Common myeloid progenitor, CD34-positive (primary cell): ENCODE measurements around the gene LMF1.

Experiments used
- CTCF ChIA-PET: fragments of 350-600 bp; sonication (Branson Sonifier 250); formaldehyde crosslinking; loops from one replicate; lab custom pipeline; 2021; ENCODE audit warnings: antibody characterized with exemption; lab: Charles Lee
- POLR2A ChIA-PET: fragments of 350-600 bp; sonication (Branson Sonifier 250); formaldehyde crosslinking; loops from one replicate; lab custom pipeline; 2021; ENCODE audit warnings: antibody characterized with exemption; lab: Charles Lee
- DNase-seq, 3 donors: peaks; one replicate each; pipeline versions ENCODE4 v3.0.0 to v3.0.0-alpha.2; 2013
- H3K27ac ChIP-seq, 2 experiments: 1 replicate in 1 of 2; 2 replicates in 1 of 2; pipeline ENCODE4 v1.7.0; 2013; ENCODE audit warnings: inconsistent platforms in 2 of 2, low read length in 2 of 2, mild to moderate bottlenecking in 2 of 2, low read depth in 1 of 2, moderate library complexity in 1 of 2; ENCODE audit not compliant: severe bottlenecking in 2 of 2, insufficient read depth in 1 of 2, poor library complexity in 1 of 2
- H3K27me3 ChIP-seq, 5 experiments: replicated peaks in 2 of 5; 1 replicate in 3 of 5; 2 replicates in 2 of 5; pipeline versions ENCODE4 v1.6.1 to v1.7.0; 2013; ENCODE audit warnings: low read length in 4 of 5, mild to moderate bottlenecking in 2 of 5, moderate library complexity in 2 of 5, inconsistent platforms in 1 of 5; ENCODE audit not compliant: insufficient read depth in 5 of 5, control insufficient read depth in 4 of 5
- H3K36me3 ChIP-seq, 4 experiments: 1 replicate in 2 of 4; 2 replicates in 2 of 4; pipeline versions ENCODE4 v1.6.1 to v1.7.0; 2013; ENCODE audit warnings: low read length in 3 of 4, control low read depth in 1 of 4, mild to moderate bottlenecking in 1 of 4; ENCODE audit not compliant: control insufficient read depth in 4 of 4, insufficient read depth in 4 of 4
- H3K4me1 ChIP-seq, 4 experiments: 1 replicate in 3 of 4; 2 replicates in 1 of 4; pipeline versions ENCODE4 v1.6.1 to v1.7.1; 2013; ENCODE audit warnings: low read length in 3 of 4, mild to moderate bottlenecking in 3 of 4, control low read depth in 1 of 4, inconsistent platforms in 1 of 4, moderate library complexity in 1 of 4; ENCODE audit not compliant: control insufficient read depth in 4 of 4, insufficient read depth in 4 of 4; ENCODE audit errors: control extremely low read depth in 1 of 4
- H3K4me3 ChIP-seq, 7 experiments: 1 replicate in 4 of 7; 2 replicates in 3 of 7; pipeline versions ENCODE4 v1.5.1 to v1.7.0; 2013; ENCODE audit warnings: mild to moderate bottlenecking in 7 of 7, low read length in 6 of 7, moderate library complexity in 6 of 7, inconsistent platforms in 2 of 7, low read depth in 2 of 7, control low read depth in 1 of 7; ENCODE audit not compliant: insufficient read depth in 4 of 7, control insufficient read depth in 1 of 7; ENCODE audit errors: extremely low read depth in 1 of 7
- H3K9me3 ChIP-seq, 5 experiments: 1 replicate in 4 of 5; 2 replicates in 1 of 5; pipeline versions ENCODE4 v1.6.1 to v1.7.1; 2013; ENCODE audit warnings: low read length in 4 of 5, mild to moderate bottlenecking in 2 of 5, inconsistent platforms in 1 of 5, low read depth in 1 of 5, moderate library complexity in 1 of 5; ENCODE audit not compliant: control insufficient read depth in 4 of 5, insufficient read depth in 2 of 5; ENCODE audit errors: control extremely low read depth in 1 of 5
- WGBS: methylation state at CpG from one replicate; pipeline ENCODE4 v1.1.5; 2013; ENCODE audit not compliant: insufficient coverage; 5-methylcytosine and 5-hydroxymethylcytosine counted together

The LMF1 gene

DNA sequence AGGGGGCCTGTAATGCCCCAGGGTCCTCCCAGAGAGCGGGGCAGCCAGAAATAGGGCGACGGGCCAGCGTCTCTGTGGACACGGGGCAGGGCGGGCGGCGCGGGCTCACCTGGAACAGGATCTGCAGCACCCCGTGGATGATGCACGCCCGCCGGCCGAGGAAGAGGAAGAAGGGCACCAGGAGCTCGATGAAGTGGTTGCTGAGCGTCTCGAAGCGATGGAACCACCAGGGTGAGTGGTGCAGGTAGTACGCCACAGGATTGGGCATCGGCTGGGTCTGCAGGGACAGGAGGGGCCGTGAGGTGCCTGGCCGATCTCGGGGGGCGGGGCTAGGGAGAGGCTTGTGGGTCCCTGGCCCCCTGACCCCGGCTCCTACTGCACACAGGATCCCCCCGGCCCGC, 91.3 kb downstream of the LMF1 start:
- Histone ChIP-seq H3K4me3 (no peak overlapping the region), H3K36me3 (peaks cover 0 to 16% (median 6%) of the 10 kb centered on the region in 4 experiments), H3K27me3 (no peaks in the 10 kb centered on the region), H3K4me1 (no peaks in the 10 kb centered on the region), H3K27ac (no peak overlapping the region), H3K9me3 (peaks cover 1 to 14% (median 6%) of the 10 kb centered on the region in 5 experiments)
- WGBS: 98% methylated on average over 22 of the region's 27 CpGs
- CTCF ChIA-PET: no interaction called here
- no peak for DNase-seq
- POLR2A ChIA-PET: no interaction called here

DNA sequence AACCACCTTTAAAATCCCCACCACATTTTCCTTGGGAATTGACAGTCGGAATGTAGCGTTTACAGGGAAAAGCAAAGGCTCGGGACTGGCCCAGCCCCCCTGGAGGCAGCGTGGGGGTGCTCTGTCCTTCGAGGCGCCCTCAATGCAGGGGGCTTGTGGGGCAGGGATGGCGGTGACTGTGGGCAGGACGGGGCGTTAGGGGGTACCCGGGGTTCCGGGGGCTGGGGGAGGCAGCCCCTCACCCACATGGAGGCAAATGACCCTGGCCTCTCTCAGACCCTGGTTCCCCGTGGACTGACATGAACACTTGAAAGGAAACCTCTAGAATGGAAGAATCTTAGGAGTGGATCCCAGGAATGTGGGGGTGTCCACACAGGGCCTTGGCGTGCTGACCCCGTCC, 91.9 kb downstream of the LMF1 start:
- ChIA-PET CTCF (no interaction called here), POLR2A (no interaction called here)
- DNase-seq: no peak
- Histone ChIP-seq H3K36me3 (peaks cover 0 to 11% (median 5%) of the 10 kb centered on the region in 4 experiments), H3K27ac (no peak overlapping the region), H3K4me1 (no peaks in the 10 kb centered on the region), H3K9me3 (peaks cover 1 to 10% (median 4%) of the 10 kb centered on the region in 5 experiments), H3K27me3 (no peaks in the 10 kb centered on the region), H3K4me3 (no peak overlapping the region)
- 100% methylated on average over 9 of the region's 14 CpGs for WGBS

DNA sequence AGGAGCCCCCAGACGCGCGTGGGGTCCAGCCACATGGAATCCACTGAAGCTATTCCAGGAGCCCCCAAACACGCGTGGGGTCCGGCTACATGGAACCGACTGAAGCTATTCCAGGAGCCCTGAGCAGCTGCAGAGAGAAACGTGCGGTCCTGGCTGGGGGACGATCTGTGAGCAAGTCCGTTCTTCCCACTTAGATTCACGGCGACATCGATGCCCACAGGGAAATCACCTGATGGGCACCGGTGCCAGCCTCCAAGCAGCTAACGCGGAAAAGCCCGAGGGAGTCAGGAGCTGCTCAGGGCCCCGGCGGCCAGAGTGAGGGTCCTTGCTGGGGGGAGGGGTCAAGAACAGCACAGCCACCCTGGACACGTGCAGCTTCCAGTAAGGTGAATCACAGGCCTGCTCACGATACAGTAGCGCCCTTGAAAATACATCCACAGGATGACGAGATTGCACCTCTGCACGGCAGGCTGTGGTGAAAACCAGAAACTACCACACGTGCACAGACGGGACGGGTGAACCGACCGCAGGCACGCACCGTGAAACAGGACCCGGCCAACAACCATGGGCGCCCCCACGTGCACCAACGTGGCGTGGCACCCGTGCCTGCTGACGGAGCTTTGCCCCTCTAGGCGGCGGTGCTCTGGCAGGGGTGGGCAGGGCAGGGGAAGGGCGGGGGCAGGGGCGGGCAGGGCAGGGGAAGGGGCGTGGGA, 92.6 kb downstream of the LMF1 start:
- Histone ChIP-seq H3K4me3 (no peak overlapping the region), H3K27me3 (no peaks in the 10 kb centered on the region), H3K4me1 (no peaks in the 10 kb centered on the region), H3K36me3 (peaks cover 0 to 15% (median 7%) of the 10 kb centered on the region in 4 experiments), H3K9me3 (peaks cover 0 to 5% (median 1%) of the 10 kb centered on the region in 5 experiments), H3K27ac (no peak overlapping the region)
- 89% methylated on average over 37 of the region's 44 CpGs for WGBS
- POLR2A ChIA-PET: no interaction called here
- peak in 2 of 3 donors; percentile 66 to 74 for DNase-seq
- CTCF ChIA-PET: no interaction called here

DNA sequence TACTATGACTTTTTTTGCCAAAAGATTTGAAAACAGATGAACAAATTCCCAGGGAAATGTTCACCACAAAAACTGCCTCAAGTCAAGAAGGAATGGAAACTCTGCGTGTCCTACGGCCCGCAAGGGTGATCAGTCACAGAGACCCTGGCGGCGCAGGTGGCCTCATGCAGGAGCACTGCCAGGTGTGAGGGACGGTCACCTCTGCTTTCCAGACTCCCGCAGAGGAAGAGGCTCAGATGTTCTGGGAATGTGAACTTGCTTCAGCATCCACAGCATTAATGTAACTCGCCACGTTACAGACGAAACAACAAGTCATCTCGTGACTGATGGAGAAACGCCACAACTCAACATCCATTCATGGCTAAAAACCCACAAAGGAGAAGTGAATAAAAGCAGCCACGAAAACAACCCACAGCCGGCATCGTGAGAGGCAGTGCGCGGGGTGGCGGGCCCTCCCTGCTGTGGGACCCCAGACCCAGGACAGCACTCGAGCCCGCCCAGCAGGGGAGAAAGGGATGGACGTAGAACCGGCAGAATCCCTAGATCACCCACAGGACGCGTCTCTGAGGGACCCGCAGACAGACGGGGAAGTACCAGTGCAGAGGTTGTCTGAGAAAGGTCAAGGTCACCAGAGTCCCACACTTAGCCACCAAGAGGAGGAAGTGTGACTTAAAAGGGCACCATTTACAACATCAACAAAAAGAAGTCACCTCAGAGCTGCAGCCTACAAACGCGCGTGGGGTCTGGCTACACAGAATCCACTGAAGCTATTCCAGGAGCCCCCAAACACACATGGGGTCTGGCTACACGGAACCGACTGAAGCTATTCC, 93.3 kb downstream of the LMF1 start:
- ChIA-PET POLR2A (no interaction called here), CTCF (no interaction called here)

DNA sequence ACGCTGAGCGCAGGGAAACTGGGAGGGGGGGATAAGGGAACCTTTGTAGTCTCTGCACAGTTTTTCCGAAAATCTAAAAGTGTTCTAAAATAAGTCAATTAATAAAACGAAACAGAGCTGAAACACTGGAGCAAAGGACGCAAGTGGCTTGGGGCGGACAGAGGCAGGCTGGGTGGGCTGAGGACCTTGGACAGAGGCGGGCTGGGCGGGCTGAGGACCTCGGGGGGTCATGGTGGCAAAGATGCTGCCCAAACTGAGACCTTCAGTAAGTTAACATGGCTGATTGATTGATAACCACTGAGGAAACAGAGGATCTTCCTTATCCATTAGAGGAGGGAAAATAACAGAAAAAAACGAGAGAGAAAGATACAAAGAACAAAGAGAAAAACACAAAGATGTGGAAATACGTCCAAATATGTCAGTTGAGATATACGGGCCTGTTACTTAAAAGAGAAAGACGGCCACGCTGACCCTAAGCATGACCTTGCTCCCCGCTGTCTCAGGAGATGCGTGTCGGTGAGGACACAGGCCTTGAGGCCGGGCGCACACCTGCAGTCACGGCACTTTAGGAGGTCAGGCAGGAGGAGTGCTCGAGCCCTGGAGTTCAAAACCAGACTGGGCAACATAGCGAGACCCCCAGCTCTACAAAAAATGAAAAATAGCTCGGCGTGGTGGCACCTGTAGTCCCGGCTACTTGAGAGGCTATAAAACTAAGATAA, 94.1 kb downstream of the LMF1 start:
- peaks cover 0 to 20% (median 9%) of the 10 kb centered on the region in 4 experiments for H3K36me3 ChIP-seq
- WGBS: 98% methylated on average over 21 of the region's 25 CpGs

More for the DNA sequence above, 93.3 kb downstream of the LMF1 start:
- 90% methylated on average over 31 of the region's 31 CpGs for WGBS
- DNase-seq: peak in 1 of 3 donors; percentile 6
- Histone ChIP-seq H3K36me3 (peaks cover 0 to 18% (median 8%) of the 10 kb centered on the region in 4 experiments), H3K27ac (no peak overlapping the region), H3K4me3 (no peak overlapping the region), H3K4me1 (no peaks in the 10 kb centered on the region), H3K27me3 (no peaks in the 10 kb centered on the region), H3K9me3 (no peaks in the 10 kb centered on the region)

DNA sequence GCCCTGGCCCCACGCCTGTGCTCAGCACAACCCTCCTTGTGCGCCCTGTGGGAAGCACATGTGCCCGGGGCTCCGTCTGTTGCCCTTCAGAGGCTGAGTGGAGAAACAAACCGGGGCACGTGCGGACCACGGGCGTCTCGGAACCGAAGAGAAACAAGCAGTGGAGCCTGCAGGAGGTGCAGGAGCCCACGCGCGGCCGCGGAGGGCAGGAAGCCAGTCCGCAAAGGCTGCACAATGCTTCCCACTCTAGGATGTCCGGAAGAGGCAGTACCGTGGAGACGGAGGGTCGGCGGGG, 94.8 kb downstream of the LMF1 start:
- H3K4me1 ChIP-seq: peaks cover 0 to 6% (median 0%) of the 10 kb centered on the region in 4 experiments
- 98% methylated on average over 21 of the region's 22 CpGs for WGBS
- DNase-seq: no peak
- H3K36me3 ChIP-seq: peaks cover 0 to 19% (median 9%) of the 10 kb centered on the region in 4 experiments
- H3K9me3 ChIP-seq: no peaks in the 10 kb centered on the region
- ChIA-PET CTCF (no interaction called here), POLR2A (no interaction called here)
- H3K27me3 ChIP-seq: no peaks in the 10 kb centered on the region
- H3K27ac ChIP-seq: no peak overlapping the region
- H3K4me3 ChIP-seq: no peak overlapping the region

More for the DNA sequence above, 94.1 kb downstream of the LMF1 start:
- Histone ChIP-seq H3K4me3 (no peak overlapping the region), H3K27me3 (no peaks in the 10 kb centered on the region), H3K9me3 (no peaks in the 10 kb centered on the region), H3K27ac (no peak overlapping the region), H3K4me1 (no peaks in the 10 kb centered on the region)
- POLR2A ChIA-PET: no interaction called here
- no peak for DNase-seq
- CTCF ChIA-PET: no interaction called here
